Measurements from ENCODE around the gene BRSK1.
"Not testable (repeated sequence)": the region's sequence is repeated elsewhere in the genome, so short reads cannot be mapped to it uniquely, and the experiment has no call there.

BRSK1 gene

DNA sequence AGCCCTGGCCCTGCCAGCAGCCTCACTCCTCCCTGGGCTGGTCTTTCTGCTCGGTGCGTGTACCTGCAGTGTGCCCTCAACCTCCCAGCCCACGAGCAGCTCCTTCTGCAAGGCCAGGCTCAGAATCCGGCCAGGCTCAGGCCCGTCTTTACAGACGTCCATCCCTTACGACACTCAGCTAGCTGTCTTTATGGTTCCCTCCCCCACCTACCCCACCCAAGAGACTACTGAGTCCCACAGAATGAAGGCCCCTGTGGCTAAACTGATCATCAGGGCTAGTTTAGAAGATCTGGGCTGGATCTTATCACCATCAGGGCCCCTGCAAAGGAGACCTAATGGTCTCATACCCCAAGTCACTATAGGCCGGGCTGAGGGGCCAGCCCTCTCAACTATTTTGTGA lies 30.6 kb downstream of the BRSK1 start:
- Histone ChIP-seq H3K27me3 (ENCODE audit: control insufficient read depth, insufficient read depth, low read length) (no peaks in the 10 kb centered on the region), H3K9me3 (ENCODE audit: control insufficient read depth, insufficient read depth, low read length) (no peaks in the 10 kb centered on the region), H3K36me3 (ENCODE audit: control insufficient read depth, insufficient read depth, low read length) (peaks cover 17% of the 10 kb centered on the region), H3K4me1 (ENCODE audit: control insufficient read depth, insufficient read depth, low read length) (no peaks in the 10 kb centered on the region), H3K4me3 (ENCODE audit: low read depth, low read length) (no peak overlapping the region), H3K9ac (ENCODE audit: low read depth, low read length) (no peak overlapping the region)

- Histone ChIP-seq H3K4me3 (ENCODE audit: low read depth, low read length) (no peak overlapping the region), H3K4me1 (ENCODE audit: control insufficient read depth, insufficient read depth, low read length) (no peaks in the 10 kb centered on the region), H3K36me3 (ENCODE audit: control insufficient read depth, insufficient read depth, low read length) (peaks cover 6% of the 10 kb centered on the region), H3K9me3 (ENCODE audit: control insufficient read depth, insufficient read depth, low read length) (no peaks in the 10 kb centered on the region), H3K9ac (ENCODE audit: low read depth, low read length) (no peak overlapping the region), H3K27me3 (ENCODE audit: control insufficient read depth, insufficient read depth, low read length) (no peaks in the 10 kb centered on the region)
Observed at GRCh38 chr19:55315956-55316525, 32.2 kb downstream of the BRSK1 start.

GRCh38 chr19:55316646-55317045 lies 32.8 kb downstream of the BRSK1 start:
- Histone ChIP-seq H3K9me3 (ENCODE audit: control insufficient read depth, insufficient read depth, low read length) (no peaks in the 10 kb centered on the region), H3K4me1 (ENCODE audit: control insufficient read depth, insufficient read depth, low read length) (no peaks in the 10 kb centered on the region), H3K27me3 (ENCODE audit: control insufficient read depth, insufficient read depth, low read length) (no peaks in the 10 kb centered on the region), H3K9ac (ENCODE audit: low read depth, low read length) (no peak overlapping the region), H3K36me3 (ENCODE audit: control insufficient read depth, insufficient read depth, low read length) (peaks cover 6% of the 10 kb centered on the region), H3K4me3 (ENCODE audit: low read depth, low read length) (no peak overlapping the region)

DNA sequence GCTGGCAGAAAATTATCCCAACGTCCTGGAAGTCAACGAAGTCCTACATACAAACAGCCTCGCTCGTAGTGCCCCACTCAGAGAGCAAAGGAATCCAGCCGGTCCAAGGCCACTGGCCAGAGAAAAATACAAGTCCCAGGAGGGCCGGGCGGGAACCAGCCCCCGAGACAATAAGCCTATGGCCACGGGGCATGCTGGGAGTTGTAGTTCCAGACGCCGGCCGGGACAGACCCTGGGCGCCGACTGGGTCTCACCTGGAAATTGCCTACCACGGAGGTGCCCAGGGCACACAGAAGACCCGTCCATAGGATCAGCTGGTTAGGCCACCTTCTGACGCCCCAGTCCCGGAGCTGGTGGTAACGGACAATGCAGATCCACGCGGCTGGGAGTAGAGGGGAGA lies 36.0 kb downstream of the BRSK1 start:
- Histone ChIP-seq H3K4me3 (ENCODE audit: low read depth, low read length) (peak overlapping the region; percentile 65), H3K9ac (ENCODE audit: low read depth, low read length) (peak overlapping the region; percentile 76), H3K27me3 (ENCODE audit: control insufficient read depth, insufficient read depth, low read length) (no peaks in the 10 kb centered on the region), H3K9me3 (ENCODE audit: control insufficient read depth, insufficient read depth, low read length) (no peaks in the 10 kb centered on the region), H3K36me3 (ENCODE audit: control insufficient read depth, insufficient read depth, low read length) (no peaks in the 10 kb centered on the region), H3K4me1 (ENCODE audit: control insufficient read depth, insufficient read depth, low read length) (no peaks in the 10 kb centered on the region)

DNA sequence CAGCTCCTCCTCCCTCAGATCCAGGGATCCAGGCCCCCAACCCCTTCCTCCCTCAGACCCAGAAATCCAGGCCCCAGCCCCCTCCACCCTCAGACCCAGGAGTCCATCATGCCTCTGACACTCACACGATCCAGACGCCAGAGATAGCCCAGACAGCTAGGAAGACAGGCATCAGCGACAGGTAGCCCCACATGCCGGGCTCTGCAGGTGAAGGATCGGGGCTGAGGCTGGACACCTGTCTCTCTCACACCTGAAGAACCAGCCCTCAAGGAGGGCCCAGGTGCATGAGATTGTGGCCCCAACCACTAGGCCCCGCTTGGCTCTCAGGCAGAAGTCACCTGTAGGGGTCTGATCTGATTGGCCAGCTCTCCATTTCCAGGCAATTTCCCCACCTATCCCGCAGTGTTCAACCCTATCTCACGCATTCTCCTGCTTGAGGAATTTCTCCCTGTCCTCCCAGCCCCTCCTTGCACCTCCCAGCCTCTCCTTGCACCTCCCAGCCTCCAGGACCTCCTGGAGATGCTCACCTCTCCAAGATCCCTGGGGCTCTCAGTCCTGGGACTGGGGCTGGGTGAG lies 37.1 kb downstream of the BRSK1 start:
- no peaks in the 10 kb centered on the region for H3K9me3 ChIP-seq (ENCODE audit: control insufficient read depth, insufficient read depth, low read length)
- H3K9ac ChIP-seq (ENCODE audit: low read depth, low read length): no peak overlapping the region
- no peaks in the 10 kb centered on the region for H3K27me3 ChIP-seq (ENCODE audit: control insufficient read depth, insufficient read depth, low read length)
- no peaks in the 10 kb centered on the region for H3K36me3 ChIP-seq (ENCODE audit: control insufficient read depth, insufficient read depth, low read length)
- H3K4me1 ChIP-seq (ENCODE audit: control insufficient read depth, insufficient read depth, low read length): no peaks in the 10 kb centered on the region
- H3K4me3 ChIP-seq (ENCODE audit: low read depth, low read length): no peak overlapping the region

GRCh38 chr19:55321466-55322137 lies 37.8 kb downstream of the BRSK1 start:
- Histone ChIP-seq H3K36me3 (ENCODE audit: control insufficient read depth, insufficient read depth, low read length) (no peaks in the 10 kb centered on the region), H3K4me1 (ENCODE audit: control insufficient read depth, insufficient read depth, low read length) (no peaks in the 10 kb centered on the region), H3K9ac (ENCODE audit: low read depth, low read length) (no peak overlapping the region), H3K4me3 (ENCODE audit: low read depth, low read length) (no peak overlapping the region), H3K9me3 (ENCODE audit: control insufficient read depth, insufficient read depth, low read length) (no peaks in the 10 kb centered on the region), H3K27me3 (ENCODE audit: control insufficient read depth, insufficient read depth, low read length) (no peaks in the 10 kb centered on the region)

- Histone ChIP-seq H3K9me3 (ENCODE audit: control insufficient read depth, insufficient read depth, low read length) (no peaks in the 10 kb centered on the region), H3K4me3 (ENCODE audit: low read depth, low read length) (no peak overlapping the region), H3K9ac (ENCODE audit: low read depth, low read length) (no peak overlapping the region), H3K36me3 (ENCODE audit: control insufficient read depth, insufficient read depth, low read length) (no peaks in the 10 kb centered on the region), H3K4me1 (ENCODE audit: control insufficient read depth, insufficient read depth, low read length) (no peaks in the 10 kb centered on the region), H3K27me3 (ENCODE audit: control insufficient read depth, insufficient read depth, low read length) (no peaks in the 10 kb centered on the region)
Observed at GRCh38 chr19:55322204-55322885, 38.5 kb downstream of the BRSK1 start.

DNA sequence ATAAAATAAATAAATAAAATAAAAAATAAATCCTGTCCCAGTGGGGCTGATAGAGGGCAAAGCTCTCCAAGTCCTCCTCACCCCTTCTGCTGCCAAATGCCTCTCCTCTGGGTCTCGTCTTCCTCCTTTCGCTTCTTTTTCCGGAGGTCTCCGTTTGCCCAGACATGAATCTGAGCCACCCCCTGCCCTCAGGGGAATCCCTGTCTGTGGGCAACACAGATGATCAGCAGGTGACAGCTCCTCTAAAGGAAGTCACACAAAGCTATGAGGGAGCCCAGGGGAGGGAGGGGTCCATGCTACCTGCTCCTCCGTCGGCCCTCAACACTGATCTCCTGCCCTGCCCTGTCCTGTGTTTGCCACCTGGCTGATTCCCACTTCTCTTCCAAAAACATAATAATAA lies 40.9 kb downstream of the BRSK1 start:
- no peak overlapping the region for H3K9ac ChIP-seq (ENCODE audit: low read depth, low read length)

DNA sequence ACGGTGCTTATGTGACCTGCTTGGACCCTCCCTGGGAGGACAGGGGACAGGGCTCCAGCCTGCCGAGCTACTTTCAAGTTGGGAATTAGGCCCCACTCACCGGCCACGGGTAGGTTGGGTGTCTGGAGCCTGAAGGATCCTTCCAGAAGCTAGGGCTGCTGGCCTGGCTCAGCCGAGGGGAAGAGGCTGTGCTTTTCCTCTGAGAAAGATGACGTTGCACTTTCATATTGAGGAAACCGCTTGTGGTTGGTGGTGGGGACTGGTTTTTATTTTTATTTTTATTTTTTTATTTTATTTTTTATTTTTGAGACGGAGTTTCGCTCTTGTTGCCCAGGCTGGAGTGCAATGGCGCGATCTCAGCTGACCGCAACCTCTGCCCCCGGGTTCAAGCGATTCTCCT lies 41.4 kb downstream of the BRSK1 start, which contains the start of gene TMEM150B:
TSS of gene TMEM150B (minus strand) at position 170 of the 400 bp plus-strand sequence. CDS start 4,305 bp downstream, outside the sequence.
- no peaks in the 10 kb centered on the region for H3K9me3 ChIP-seq (ENCODE audit: control insufficient read depth, insufficient read depth, low read length)
- H3K36me3 ChIP-seq (ENCODE audit: control insufficient read depth, insufficient read depth, low read length): no peaks in the 10 kb centered on the region
- no peak within 1 kb of the TSS for H3K9ac ChIP-seq (ENCODE audit: low read depth, low read length)
- H3K4me1 ChIP-seq (ENCODE audit: control insufficient read depth, insufficient read depth, low read length): no peaks in the 10 kb centered on the region
- H3K27me3 ChIP-seq (ENCODE audit: control insufficient read depth, insufficient read depth, low read length): no peaks in the 10 kb centered on the region
- H3K4me3 ChIP-seq (ENCODE audit: low read depth, low read length): no peak within 1 kb of the TSS

More for the DNA sequence above, 40.9 kb downstream of the BRSK1 start:
- H3K4me1 ChIP-seq (ENCODE audit: control insufficient read depth, insufficient read depth, low read length): no peaks in the 10 kb centered on the region
- H3K4me3 ChIP-seq (ENCODE audit: low read depth, low read length): no peak overlapping the region
- no peaks in the 10 kb centered on the region for H3K36me3 ChIP-seq (ENCODE audit: control insufficient read depth, insufficient read depth, low read length)
- H3K27me3 ChIP-seq (ENCODE audit: control insufficient read depth, insufficient read depth, low read length): no peaks in the 10 kb centered on the region
- no peaks in the 10 kb centered on the region for H3K9me3 ChIP-seq (ENCODE audit: control insufficient read depth, insufficient read depth, low read length)

- not testable (repeated sequence) for H3K9ac ChIP-seq (ENCODE audit: low read depth, low read length); H3K27me3 ChIP-seq (ENCODE audit: control insufficient read depth, insufficient read depth, low read length); H3K9me3 ChIP-seq (ENCODE audit: control insufficient read depth, insufficient read depth, low read length); H3K36me3 ChIP-seq (ENCODE audit: control insufficient read depth, insufficient read depth, low read length); H3K4me3 ChIP-seq (ENCODE audit: low read depth, low read length); H3K4me1 ChIP-seq (ENCODE audit: control insufficient read depth, insufficient read depth, low read length)
Observed at GRCh38 chr19:55328774-55329318, 45.0 kb downstream of the BRSK1 start.

GRCh38 chr19:55329791-55330190 lies 46.0 kb downstream of the BRSK1 start:
- H3K4me1 ChIP-seq (ENCODE audit: control insufficient read depth, insufficient read depth, low read length); H3K9me3 ChIP-seq (ENCODE audit: control insufficient read depth, insufficient read depth, low read length); H3K27me3 ChIP-seq (ENCODE audit: control insufficient read depth, insufficient read depth, low read length); H3K4me3 ChIP-seq (ENCODE audit: low read depth, low read length); H3K9ac ChIP-seq (ENCODE audit: low read depth, low read length); H3K36me3 ChIP-seq (ENCODE audit: control insufficient read depth, insufficient read depth, low read length): not testable (repeated sequence)

Data from iPS-15b (cell line).